HEK293 (cell line): ENCODE measurements around the gene MRC2.

Experiments
- KLF16 ChIP-seq: fragments of 450-650 bp; formaldehyde crosslinking; IDR thresholded peaks from 2 replicates; pipeline ENCODE4 v1.5.1; 2017; ENCODE audit warnings: missing biosample characterization, missing genetic modification characterization
- PRDM1 ChIP-seq: fragments of 450-650 bp; formaldehyde crosslinking; IDR thresholded peaks from 2 replicates; pipeline ENCODE4; 2016; ENCODE audit warnings: missing biosample characterization, missing genetic modification characterization
- RBAK ChIP-seq: fragments of 450-650 bp; formaldehyde crosslinking; IDR thresholded peaks from 2 replicates; pipeline ENCODE4 v1.5.1; 2016; ENCODE audit warnings: missing biosample characterization, missing genetic modification characterization
- TCF7L2 ChIP-seq: IDR thresholded peaks from 2 replicates; pipeline ENCODE4 v1.6.1; 2011; ENCODE audit warnings: low read depth, mild to moderate bottlenecking, inconsistent platforms, low read length, moderate library complexity, borderline replicate concordance
- ZBTB17 ChIP-seq: fragments of 450-650 bp; formaldehyde crosslinking; IDR thresholded peaks from 2 replicates; pipeline ENCODE4 v1.5.1; 2016; ENCODE audit warnings: missing biosample characterization, missing genetic modification characterization
- ZNF121 ChIP-seq: fragments of 450-650 bp; formaldehyde crosslinking; IDR thresholded peaks from 2 replicates; pipeline ENCODE4 v1.5.1; 2016; ENCODE audit warnings: missing biosample characterization, missing genetic modification characterization
- ZNF26 ChIP-seq: fragments of 450-650 bp; formaldehyde crosslinking; IDR thresholded peaks from 2 replicates; pipeline ENCODE4 v1.5.1; 2016; ENCODE audit warnings: missing biosample characterization, missing genetic modification characterization
- ZNF398 ChIP-seq: fragments of 450-650 bp; formaldehyde crosslinking; IDR thresholded peaks from 2 replicates; pipeline ENCODE4 v1.5.1; 2017; ENCODE audit warnings: missing biosample characterization, missing genetic modification characterization
- ZNF768 ChIP-seq: fragments of 450-650 bp; formaldehyde crosslinking; IDR thresholded peaks from 2 replicates; pipeline ENCODE4 v1.5.1; 2018; ENCODE audit warnings: missing biosample characterization, mild to moderate bottlenecking, missing genetic modification characterization
- TF ChIP-seq, protein P1 (sequence below): fragments of 450-650 bp; formaldehyde crosslinking; IDR thresholded peaks from 2 replicates; pipeline ENCODE4 v1.5.1; 2016; ENCODE audit warnings: missing biosample characterization, missing genetic modification characterization
- TF ChIP-seq, protein P2 (sequence below): fragments of 450-650 bp; formaldehyde crosslinking; IDR thresholded peaks from 2 replicates; pipeline ENCODE4 v1.5.1; 2016; ENCODE audit warnings: missing biosample characterization, missing genetic modification characterization, low read depth

DNA sequence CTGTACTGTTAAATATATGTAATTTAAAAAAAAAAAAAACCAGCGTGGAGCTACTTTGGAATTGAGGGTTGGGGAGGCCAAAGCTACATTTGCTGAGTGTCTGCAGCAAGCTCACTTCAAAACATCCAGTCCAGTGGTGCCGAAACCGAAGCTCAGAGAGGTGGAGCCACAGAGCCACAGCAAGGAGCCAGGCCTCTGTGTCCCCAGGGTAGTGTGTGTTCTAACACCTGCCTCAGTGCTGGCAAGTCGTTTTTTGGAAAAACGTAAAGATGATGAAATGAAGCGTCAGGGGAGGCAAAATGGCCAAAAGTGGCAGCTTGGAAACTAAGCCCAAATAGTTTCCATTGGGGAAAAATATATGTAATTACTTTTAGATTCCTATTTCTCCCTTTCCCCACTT is 36.1 kb upstream of the MRC2 start:
- no peak for TF ChIP-seq KLF16 (tag by site-specific recombination)
- TF ChIP-seq, protein P1, sequence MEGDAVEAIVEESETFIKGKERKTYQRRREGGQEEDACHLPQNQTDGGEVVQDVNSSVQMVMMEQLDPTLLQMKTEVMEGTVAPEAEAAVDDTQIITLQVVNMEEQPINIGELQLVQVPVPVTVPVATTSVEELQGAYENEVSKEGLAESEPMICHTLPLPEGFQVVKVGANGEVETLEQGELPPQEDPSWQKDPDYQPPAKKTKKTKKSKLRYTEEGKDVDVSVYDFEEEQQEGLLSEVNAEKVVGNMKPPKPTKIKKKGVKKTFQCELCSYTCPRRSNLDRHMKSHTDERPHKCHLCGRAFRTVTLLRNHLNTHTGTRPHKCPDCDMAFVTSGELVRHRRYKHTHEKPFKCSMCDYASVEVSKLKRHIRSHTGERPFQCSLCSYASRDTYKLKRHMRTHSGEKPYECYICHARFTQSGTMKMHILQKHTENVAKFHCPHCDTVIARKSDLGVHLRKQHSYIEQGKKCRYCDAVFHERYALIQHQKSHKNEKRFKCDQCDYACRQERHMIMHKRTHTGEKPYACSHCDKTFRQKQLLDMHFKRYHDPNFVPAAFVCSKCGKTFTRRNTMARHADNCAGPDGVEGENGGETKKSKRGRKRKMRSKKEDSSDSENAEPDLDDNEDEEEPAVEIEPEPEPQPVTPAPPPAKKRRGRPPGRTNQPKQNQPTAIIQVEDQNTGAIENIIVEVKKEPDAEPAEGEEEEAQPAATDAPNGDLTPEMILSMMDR (tag by site-specific recombination), result no peak
- TF ChIP-seq, protein P2, sequence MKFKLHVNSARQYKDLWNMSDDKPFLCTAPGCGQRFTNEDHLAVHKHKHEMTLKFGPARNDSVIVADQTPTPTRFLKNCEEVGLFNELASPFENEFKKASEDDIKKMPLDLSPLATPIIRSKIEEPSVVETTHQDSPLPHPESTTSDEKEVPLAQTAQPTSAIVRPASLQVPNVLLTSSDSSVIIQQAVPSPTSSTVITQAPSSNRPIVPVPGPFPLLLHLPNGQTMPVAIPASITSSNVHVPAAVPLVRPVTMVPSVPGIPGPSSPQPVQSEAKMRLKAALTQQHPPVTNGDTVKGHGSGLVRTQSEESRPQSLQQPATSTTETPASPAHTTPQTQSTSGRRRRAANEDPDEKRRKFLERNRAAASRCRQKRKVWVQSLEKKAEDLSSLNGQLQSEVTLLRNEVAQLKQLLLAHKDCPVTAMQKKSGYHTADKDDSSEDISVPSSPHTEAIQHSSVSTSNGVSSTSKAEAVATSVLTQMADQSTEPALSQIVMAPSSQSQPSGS (tag by site-specific recombination), result no peak
- TF ChIP-seq PRDM1 (tag by site-specific recombination), result no peak
- TF ChIP-seq RBAK, result no peak
- no peak for TF ChIP-seq ZNF768 (tag by site-specific recombination)
- TF ChIP-seq TCF7L2, result no peak
- no peak for TF ChIP-seq ZBTB17 (tag by site-specific recombination)
- no peak for TF ChIP-seq ZNF26 (tag by site-specific recombination)
- no peak for TF ChIP-seq ZNF121 (tag by site-specific recombination)
- TF ChIP-seq ZNF398, result no peak
